Osteoblast (primary cell): ENCODE data around the gene TCF12. TPM values are rescaled to one million over a fixed set of nuclear protein-coding genes. Genes with fewer than 3 reads are reported as not detected.

Experiments
- DNase-seq: peaks from one replicate; pipeline ENCODE4 v3.0.0; 2011; ENCODE audit warnings: low spot score, mixed read lengths; ENCODE audit not compliant: insufficient read length; ENCODE audit errors: missing footprints
- H2AFZ ChIP-seq: 2 replicates; pipeline ENCODE4 v1.6.0; 2011; ENCODE audit warnings: mild to moderate bottlenecking, low read length
- H3K27ac ChIP-seq: 2 replicates; pipeline ENCODE4 v1.5.1; 2011; ENCODE audit warnings: mild to moderate bottlenecking, low read depth, low read length, moderate library complexity
- H3K27me3 ChIP-seq: 2 replicates; pipeline ENCODE4 v1.6.0; 2012; ENCODE audit warnings: mild to moderate bottlenecking, control low read depth, inconsistent platforms, low read length, moderate library complexity; ENCODE audit not compliant: insufficient read depth
- H3K36me3 ChIP-seq: 2 replicates; pipeline ENCODE4 v1.5.1; 2011; ENCODE audit warnings: mild to moderate bottlenecking, low read length, control low read depth, moderate library complexity; ENCODE audit not compliant: insufficient read depth
- H3K4me1 ChIP-seq: 2 replicates; pipeline ENCODE4 v1.5.1; 2011; ENCODE audit warnings: mild to moderate bottlenecking, low read length, control low read depth, moderate library complexity; ENCODE audit not compliant: insufficient read depth
- H3K4me2 ChIP-seq: 2 replicates; pipeline ENCODE4 v1.6.0; 2011; ENCODE audit warnings: mild to moderate bottlenecking, low read length; ENCODE audit not compliant: insufficient read depth
- H3K4me3 ChIP-seq: fragments of 200-600 bp; sonication (generic); 3 replicates; pipeline ENCODE4 v1.5.1; 2012; ENCODE audit warnings: mild to moderate bottlenecking, low read length, inconsistent platforms; ENCODE audit not compliant: insufficient read depth
- H3K79me2 ChIP-seq: 2 replicates; pipeline ENCODE4 v1.6.0; 2012; ENCODE audit warnings: mild to moderate bottlenecking, low read length, control low read depth, inconsistent platforms; ENCODE audit not compliant: insufficient read depth
- H3K9me3 ChIP-seq: 2 replicates; pipeline ENCODE4 v1.5.1; 2011; ENCODE audit warnings: low read depth, low read length, control low read depth
- H4K20me1 ChIP-seq: 2 replicates; pipeline ENCODE4 v1.6.0; 2012; ENCODE audit warnings: mild to moderate bottlenecking, low read length, control low read depth; ENCODE audit not compliant: insufficient read depth
- total RNA-seq: library from RNA; depleted of rRNA; stranded (reverse); fragments of >200 nt; gene quantifications from 2 replicates; pipeline ENCODE4 v1.2.3, GENCODE V29; 2012
- TF ChIP-seq, protein P1 (sequence below): IDR thresholded peaks from 2 replicates; pipeline ENCODE4 v1.5.1; 2011; ENCODE audit warnings: mild to moderate bottlenecking, low read depth, low read length, moderate library complexity; ENCODE audit errors: extremely low read depth

The TCF12 gene
- total RNA-seq, 1 donor, result 86.5 TPM

DNA sequence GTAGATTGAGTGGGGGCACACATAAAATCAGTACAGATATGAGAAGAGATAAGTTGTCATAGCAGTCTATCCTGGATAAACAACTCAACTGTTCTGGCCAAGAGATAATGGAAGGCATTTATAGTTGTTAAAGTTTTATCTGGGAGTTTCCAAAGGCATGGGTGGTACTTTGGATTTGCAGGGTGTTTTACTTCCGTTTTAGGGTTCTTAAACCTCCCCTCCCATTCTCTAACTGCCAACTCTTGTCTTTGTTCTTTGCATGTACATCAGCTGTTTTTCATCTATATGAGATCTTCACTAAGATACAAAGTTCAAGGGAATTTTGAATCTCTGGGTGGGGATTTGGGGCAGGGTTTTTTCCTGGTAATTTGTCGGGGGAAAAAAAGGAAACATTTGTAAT is 283.1 kb downstream of the TCF12 start:
- Histone ChIP-seq H3K36me3 (no peaks in the 10 kb centered on the region), H3K4me3 (no peak overlapping the region), H3K79me2 (peaks cover 7% of the 10 kb centered on the region), H4K20me1 (no peaks in the 10 kb centered on the region), H3K4me1 (peaks cover 4% of the 10 kb centered on the region), H3K27me3 (no peaks in the 10 kb centered on the region), H3K4me2 (no peak overlapping the region), H3K27ac (no peak overlapping the region), H2AFZ (no peak overlapping the region), H3K9me3 (no peaks in the 10 kb centered on the region)
- TF ChIP-seq, protein P1, sequence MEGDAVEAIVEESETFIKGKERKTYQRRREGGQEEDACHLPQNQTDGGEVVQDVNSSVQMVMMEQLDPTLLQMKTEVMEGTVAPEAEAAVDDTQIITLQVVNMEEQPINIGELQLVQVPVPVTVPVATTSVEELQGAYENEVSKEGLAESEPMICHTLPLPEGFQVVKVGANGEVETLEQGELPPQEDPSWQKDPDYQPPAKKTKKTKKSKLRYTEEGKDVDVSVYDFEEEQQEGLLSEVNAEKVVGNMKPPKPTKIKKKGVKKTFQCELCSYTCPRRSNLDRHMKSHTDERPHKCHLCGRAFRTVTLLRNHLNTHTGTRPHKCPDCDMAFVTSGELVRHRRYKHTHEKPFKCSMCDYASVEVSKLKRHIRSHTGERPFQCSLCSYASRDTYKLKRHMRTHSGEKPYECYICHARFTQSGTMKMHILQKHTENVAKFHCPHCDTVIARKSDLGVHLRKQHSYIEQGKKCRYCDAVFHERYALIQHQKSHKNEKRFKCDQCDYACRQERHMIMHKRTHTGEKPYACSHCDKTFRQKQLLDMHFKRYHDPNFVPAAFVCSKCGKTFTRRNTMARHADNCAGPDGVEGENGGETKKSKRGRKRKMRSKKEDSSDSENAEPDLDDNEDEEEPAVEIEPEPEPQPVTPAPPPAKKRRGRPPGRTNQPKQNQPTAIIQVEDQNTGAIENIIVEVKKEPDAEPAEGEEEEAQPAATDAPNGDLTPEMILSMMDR, result no peak
- no peak for DNase-seq

DNA sequence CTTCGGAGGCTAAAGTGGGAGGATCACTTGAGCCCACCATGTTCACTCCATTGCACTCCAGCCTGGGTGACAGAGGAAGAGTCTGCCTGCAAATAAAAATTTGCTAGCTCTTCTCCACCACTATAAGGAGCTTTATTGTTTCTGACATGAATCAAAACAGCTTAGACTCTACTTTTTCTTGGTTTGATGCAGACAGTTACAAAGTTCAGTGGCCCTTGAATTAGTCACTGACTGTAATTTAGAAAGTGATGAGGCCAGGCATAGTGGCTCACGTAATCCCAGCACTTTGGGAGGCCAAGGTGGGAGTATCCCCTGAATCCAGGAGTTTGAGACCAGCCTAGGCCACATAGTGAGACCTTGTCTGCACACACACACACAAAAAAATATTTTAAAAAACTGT is 285.5 kb downstream of the TCF12 start:
- Histone ChIP-seq H3K79me2 (peaks cover 7% of the 10 kb centered on the region), H3K4me2 (no peak overlapping the region), H3K36me3 (no peaks in the 10 kb centered on the region), H3K4me1 (no peaks in the 10 kb centered on the region), H4K20me1 (no peaks in the 10 kb centered on the region), H3K27me3 (no peaks in the 10 kb centered on the region), H2AFZ (no peak overlapping the region), H3K27ac (no peak overlapping the region), H3K9me3 (no peaks in the 10 kb centered on the region), H3K4me3 (no peak overlapping the region)
- TF ChIP-seq, protein P1, result no peak
- no peak for DNase-seq

DNA sequence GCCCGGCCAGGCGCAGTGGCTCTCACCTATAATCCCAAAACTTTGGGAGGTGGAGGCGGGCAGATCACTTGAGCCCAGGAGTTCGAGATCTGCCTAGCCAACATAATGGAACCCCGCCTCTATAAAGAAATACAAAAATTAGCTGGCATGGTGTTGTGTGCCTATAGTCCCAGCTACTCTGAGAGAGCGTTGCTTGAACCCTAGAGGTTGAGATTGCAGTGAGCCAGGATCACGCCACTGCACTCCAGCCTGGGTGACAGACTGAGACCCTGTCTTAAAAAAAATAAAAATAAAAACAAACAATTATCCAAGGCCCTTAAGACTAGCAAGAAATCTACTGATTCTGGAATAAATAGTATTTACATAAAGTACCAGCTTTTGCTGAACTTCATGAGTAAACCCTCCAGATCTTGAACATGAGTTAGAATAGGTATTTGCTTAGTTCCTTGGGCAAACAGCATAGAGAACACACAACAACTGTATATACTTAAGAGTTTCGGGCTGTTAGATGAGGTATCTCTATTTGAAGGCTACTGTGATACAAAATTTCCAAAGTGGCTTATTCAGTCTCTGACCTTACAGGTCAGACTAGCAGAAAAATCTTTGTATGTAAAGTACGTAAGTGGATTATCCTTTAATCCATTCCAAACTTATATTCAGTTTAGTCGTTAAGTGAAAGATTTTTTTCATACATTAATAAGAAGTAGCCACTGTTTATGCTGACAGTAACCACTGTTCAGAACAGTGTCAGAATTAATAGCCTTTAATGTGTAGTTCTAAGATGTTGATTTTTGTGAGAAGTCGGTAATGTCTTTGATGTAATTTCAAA is 286.8 kb downstream of the TCF12 start:
- DNase-seq, result no peak
- Histone ChIP-seq H3K4me3 (no peak overlapping the region), H3K36me3 (no peaks in the 10 kb centered on the region), H2AFZ (no peak overlapping the region), H3K4me2 (no peak overlapping the region), H3K4me1 (no peaks in the 10 kb centered on the region), H3K79me2 (peaks cover 7% of the 10 kb centered on the region), H3K9me3 (no peaks in the 10 kb centered on the region), H4K20me1 (no peaks in the 10 kb centered on the region), H3K27ac (no peak overlapping the region), H3K27me3 (no peaks in the 10 kb centered on the region)
- TF ChIP-seq, protein P1, result no peak

DNA sequence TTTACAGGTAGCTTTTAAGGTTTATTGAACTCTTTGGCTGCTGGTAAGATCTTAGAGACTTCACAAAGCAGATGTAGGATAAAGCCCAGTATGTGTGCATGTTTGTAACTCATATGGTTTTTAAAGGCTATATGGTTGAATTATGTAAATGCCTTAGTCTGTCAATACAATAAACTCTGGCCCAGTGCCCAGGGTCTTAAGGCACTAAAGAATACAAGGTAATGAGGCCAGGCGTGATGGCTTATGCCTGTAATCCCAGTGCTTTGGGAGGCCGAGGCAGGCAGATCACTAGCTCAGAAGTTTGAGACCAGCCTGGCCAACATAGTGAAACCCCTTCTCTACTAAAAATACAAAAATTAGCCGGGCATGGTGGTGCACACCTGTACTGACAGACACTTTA is 287.6 kb downstream of the TCF12 start:
- H3K4me2 ChIP-seq, result no peak overlapping the region
- no peak overlapping the region for H3K27ac ChIP-seq
- H3K79me2 ChIP-seq, result peaks cover 6% of the 10 kb centered on the region
- H3K9me3 ChIP-seq, result no peaks in the 10 kb centered on the region
- DNase-seq, result no peak
- H3K4me3 ChIP-seq, result no peak overlapping the region
- H4K20me1 ChIP-seq, result no peaks in the 10 kb centered on the region
- TF ChIP-seq, protein P1, result no peak
- no peak overlapping the region for H2AFZ ChIP-seq
- H3K36me3 ChIP-seq, result no peaks in the 10 kb centered on the region
- H3K27me3 ChIP-seq, result no peaks in the 10 kb centered on the region
- H3K4me1 ChIP-seq, result no peaks in the 10 kb centered on the region
